HG03139 (cell line): ENCODE data around the gene PHYKPL.
"Not testable (repeated sequence)": the region's sequence is repeated elsewhere in the genome, so short reads cannot be mapped to it uniquely, and the experiment has no call there.

Experiments used
- ATAC-seq: cut with Tn5 transposase; IDR thresholded peaks from one replicate; pipeline ENCODE4 v1.9.1; 2021; ENCODE audit not compliant: unreplicated experiment

The PHYKPL gene

DNA sequence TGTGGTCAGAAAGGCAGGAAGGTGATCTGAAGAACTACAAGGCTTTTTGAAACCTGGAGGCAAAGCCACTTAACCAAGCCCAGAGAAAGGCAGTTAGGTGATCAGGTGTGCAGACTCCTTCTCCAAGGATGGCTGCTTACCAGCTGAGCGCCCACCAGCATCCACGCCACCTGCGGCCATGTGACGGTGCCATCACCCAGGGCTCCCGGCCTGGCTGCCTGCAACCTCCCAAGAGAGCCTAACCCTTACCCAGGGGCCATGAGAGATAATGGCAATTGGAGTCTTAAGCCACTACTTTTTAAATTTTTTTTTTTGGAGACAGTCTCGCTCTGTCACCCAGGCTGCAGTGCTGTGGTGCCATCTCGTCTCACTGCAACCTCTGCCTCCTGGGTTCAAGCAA, 33.1 kb upstream of the PHYKPL start:
- no peak for ATAC-seq

DNA sequence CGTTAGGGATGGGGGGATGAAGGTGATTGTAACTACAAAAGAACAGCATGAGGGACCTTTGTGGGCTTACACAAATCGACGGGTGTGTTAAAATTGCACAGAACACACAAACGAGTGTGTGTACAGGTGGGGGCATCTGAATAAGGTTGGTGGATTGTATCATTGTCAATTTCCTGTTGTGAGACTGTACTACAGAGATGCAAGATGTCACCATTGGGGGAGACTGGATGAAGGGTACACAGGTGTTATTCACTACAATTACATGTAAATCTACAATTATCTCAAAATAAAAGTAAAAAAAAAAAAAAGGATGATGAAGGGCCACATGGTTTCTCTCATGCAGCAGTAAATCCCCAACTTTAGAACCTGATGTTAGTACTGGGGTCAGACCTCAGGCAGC, 31.4 kb upstream of the PHYKPL start:
- no peak for ATAC-seq

DNA sequence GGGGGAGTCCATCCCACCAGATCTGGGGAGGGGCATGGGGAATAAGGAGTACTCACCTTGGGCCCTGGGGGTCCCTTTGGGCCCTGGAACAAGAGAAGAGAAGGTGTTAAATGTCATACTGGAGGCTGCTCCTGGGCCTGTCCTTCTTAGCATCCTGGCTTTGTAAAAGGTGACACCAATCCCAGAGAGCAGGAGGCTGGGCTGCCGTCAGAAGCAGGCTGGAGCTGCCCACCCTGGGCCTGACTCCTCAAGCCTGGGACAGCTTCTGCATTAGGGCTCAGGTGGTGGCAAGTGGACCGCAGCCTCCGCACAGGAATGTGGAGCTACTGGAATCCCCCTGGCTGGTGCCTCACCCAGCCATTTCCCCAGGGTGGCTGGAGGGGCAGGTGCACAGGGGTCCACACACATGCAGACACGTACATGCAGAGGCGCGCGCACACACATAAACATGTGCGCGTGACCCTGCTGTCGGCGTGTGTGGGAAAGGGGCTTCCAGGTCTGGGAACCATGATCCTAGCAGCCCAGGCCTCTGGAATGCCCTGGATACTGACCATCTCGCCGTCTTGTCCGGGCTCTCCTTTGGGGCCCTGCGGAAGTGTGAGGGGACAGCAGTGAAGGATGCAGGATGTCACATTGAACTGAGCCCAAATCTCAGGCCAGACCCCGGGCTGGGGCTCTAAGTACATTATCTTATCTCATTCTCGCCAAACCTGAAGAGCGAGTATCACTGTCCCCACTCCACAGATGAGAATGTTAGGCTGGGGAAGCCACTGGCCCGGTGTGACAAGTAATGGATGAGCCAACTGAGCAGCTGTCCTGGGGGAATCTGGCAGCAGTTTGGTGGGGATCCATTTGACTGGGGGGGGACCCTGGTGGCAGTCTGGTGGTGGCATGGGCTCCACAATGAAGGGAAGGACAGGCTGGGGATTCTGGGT, 29.3 kb upstream of the PHYKPL start:
- ATAC-seq: no peak

GRCh38 chr5:178259623-178260536, 27.3 kb upstream of the PHYKPL start:
- no peak for ATAC-seq

- ATAC-seq: no peak
Observed at GRCh38 chr5:178257650-178258049, 25.0 kb upstream of the PHYKPL start.

- no peak for ATAC-seq
Observed at GRCh38 chr5:178256746-178257145, 24.1 kb upstream of the PHYKPL start.

GRCh38 chr5:178253632-178254031, 21.0 kb upstream of the PHYKPL start:
- not testable (repeated sequence) for ATAC-seq

GRCh38 chr5:178252258-178252657, 19.7 kb upstream of the PHYKPL start:
- no peak for ATAC-seq

DNA sequence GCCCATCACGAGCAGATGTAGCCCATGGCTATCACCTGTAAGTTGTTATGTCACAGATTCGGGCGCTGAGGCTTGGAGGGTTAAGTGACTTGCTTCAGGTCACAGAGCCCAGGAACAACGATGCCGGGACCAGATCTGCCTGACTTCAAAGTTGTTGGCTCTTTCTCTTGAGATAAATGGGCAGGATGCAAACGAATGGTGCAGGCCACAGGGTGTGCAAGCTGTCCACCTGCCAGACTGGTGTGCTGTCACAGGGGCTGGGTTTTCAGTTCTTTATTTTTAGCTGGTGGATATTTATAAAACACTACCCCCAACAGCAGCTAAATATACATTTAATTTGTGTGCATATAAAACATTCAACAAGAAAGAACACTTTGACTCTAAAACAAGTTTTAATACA, 17.7 kb upstream of the PHYKPL start:
- ATAC-seq: no peak

DNA sequence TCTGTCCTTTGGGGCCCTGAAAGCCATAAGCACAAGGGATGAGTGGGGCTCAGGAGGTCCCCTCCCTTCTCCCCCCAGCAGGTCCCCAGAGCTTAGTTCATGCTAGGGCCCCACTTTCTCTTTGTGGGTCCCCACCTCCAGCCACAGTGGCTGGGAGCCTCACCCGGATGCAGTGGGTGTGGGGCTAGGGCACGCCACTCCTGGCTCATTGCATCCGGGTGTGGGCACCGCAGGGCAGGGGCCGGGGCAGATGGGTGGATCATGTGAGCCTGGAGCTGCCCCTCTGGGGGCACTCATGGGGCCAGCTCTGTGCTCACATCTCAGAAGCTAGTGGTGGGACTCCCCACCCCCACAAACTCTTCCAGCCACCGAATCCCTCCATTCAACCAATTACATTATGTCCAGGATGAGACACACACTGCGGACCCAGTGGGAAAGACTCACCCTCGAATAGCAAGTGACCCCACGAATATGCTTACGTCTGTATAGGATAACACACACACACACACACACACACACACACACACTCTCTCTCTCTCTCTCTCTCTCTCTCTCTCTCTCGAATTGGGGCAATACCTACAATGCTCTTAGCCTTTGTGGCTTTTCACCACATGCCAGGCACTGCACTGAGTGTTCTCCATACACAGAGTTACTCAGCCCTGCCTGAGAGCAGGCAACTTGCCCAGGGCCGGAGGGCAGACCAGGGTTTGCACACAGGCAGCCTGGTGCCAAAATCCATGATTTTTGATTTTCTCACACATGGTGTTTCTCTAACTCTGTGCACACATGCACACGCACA, 16.8 kb upstream of the PHYKPL start:
- no peak for ATAC-seq

GRCh38 chr5:178248750-178249149, 16.1 kb upstream of the PHYKPL start:
- ATAC-seq: no peak

DNA sequence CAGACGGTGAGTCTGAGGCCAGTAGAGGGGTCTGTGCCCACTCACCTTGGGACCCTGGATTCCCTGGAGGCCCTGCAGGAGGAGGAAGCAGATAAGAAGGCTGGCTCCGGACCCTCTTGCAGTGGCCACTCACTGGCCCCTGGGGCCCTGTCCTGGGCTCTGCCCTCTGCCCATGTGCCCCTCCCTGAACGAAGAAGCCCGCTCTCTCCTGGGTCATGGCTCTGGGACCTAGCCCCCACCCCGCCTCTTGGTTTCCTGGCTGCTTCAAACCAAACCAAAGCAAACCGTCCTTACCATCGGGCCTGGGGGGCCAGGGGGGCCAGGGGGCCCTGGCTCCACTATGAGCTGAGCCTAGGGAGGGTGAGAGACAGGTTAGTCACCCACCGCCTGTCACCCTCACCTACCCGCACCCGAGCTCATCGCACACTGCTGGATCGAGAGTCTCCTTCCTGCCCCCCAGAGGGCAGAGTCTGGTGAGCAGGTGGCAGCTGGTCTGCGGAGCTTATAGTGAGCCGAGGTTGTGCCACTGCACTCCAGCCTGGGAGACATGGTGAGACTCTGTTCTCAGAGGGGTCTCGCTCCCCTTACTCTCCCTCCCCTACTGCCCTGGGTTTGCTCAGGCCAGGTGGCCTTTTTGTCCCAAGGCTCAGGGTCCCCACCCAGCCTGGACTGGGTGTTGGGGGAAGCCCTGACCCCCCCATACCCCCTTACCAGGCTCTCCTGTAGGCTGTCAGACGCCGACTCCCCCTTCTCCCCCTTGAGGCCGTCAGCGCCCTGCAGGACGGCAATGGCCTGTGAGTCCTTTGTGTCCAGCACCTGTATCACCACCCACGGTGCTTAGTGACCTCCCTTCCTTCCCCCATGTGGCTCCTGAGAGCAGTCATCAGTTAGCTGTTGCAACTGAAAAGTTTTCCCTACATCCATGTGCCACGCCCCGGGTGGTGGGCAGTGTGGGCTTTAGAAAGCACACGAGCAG, 15.2 kb upstream of the PHYKPL start:
- no peak for ATAC-seq

GRCh38 chr5:178246624-178247279, 14.2 kb upstream of the PHYKPL start:
- no peak for ATAC-seq

GRCh38 chr5:178245389-178245788, 12.8 kb upstream of the PHYKPL start:
- ATAC-seq: no peak

DNA sequence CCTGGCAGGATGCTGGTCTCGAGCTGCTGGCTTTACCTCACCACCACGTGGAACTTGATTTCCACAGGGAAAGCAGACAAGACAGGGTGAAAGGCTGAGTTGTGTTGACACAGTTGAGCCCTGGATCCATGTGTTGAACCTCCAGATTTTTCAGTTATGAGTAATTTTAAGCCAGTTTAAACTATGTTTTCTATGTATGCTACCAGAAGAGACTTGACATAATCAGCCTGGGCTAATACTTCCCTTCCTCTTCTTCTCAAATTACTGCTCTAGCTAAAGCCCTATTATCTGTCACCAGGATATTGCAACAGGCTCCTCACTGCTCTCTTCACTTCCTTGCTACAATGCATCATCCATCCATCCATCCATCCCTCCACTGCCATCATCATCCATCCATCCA, 12.0 kb upstream of the PHYKPL start:
- no peak for ATAC-seq

DNA sequence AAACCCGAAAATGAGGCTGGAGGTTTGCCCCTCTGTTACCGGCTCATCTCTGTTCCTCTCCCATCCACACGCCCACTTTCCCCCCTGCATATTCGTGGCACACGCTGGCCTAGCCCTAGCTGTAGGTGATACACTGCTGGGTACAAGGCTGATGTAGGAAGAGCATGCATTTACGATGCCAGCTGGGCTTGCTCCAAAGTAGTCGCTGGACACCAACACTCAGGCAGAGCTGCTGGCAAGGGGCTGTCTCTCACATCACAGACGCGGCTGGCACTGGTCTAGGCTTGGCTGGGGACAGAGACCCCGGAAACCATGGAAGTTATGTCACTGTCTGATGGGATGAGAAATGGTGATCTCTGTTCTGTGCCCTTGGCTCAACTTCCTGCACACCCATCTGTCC, 9.8 kb upstream of the PHYKPL start:
- no peak for ATAC-seq

GRCh38 chr5:178241688-178242231, 9.2 kb upstream of the PHYKPL start:
- no peak for ATAC-seq

DNA sequence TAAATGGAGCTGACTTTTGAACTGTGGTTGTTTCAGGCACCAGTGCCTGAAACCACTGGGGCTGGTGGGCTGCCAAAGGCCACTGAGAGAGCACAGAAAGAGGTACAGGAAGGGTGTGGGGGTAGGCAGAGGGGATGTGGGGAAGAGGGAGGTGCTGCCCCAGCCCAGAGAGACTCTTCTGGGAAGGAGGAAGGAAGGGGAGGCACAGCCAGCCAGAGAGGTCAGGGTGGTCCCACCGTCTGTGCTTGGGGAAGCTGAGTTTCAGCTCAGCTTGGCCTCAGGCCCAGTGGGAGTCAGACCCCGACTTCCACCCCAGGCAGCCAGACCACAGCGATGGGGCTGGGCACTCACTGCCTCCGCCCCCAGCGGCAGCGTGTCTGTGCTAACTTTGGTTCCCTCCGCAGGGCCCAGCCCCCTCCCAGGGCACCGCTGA, 8.6 kb upstream of the PHYKPL start:
- ATAC-seq: no peak

- ATAC-seq: no peak
Observed at GRCh38 chr5:178240766-178241165, 8.2 kb upstream of the PHYKPL start.
